ENCODE results near the gene GOLGB1. TPM values are rescaled to one million over a fixed set of nuclear protein-coding genes. Genes with fewer than 3 reads are reported as not detected.

Gene GOLGB1
- total RNA-seq, 1 donor, result 63.2 TPM

DNA sequence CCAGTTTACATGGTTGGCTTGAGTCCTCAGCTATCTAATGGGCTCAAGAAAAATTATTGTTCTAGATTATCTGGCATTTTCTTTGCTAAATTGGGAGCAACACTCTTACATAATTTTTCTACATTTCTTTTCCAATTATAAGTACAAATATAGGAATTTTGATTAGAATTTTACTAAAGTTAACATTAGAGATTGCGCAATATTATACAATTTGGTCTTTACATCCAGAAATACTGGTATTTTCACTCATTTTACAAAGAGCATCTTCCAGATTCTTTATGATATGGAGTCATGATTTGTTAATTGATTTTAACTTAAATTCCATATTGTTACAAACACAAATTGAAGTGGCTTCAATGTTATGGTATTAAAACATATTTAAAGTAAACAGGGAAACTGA, 19.7 kb upstream of the GOLGB1 start:
- no peak for DNase-seq (ENCODE audit: low read depth)
- TF ChIP-seq, protein P1, sequence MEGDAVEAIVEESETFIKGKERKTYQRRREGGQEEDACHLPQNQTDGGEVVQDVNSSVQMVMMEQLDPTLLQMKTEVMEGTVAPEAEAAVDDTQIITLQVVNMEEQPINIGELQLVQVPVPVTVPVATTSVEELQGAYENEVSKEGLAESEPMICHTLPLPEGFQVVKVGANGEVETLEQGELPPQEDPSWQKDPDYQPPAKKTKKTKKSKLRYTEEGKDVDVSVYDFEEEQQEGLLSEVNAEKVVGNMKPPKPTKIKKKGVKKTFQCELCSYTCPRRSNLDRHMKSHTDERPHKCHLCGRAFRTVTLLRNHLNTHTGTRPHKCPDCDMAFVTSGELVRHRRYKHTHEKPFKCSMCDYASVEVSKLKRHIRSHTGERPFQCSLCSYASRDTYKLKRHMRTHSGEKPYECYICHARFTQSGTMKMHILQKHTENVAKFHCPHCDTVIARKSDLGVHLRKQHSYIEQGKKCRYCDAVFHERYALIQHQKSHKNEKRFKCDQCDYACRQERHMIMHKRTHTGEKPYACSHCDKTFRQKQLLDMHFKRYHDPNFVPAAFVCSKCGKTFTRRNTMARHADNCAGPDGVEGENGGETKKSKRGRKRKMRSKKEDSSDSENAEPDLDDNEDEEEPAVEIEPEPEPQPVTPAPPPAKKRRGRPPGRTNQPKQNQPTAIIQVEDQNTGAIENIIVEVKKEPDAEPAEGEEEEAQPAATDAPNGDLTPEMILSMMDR (IDR thresholded peaks at IDR 0.05; ENCODE audit: insufficient read depth, low read length), result no peak
- no peak overlapping the region for H3K4me3 ChIP-seq (ENCODE audit: low read depth, low read length)

DNA sequence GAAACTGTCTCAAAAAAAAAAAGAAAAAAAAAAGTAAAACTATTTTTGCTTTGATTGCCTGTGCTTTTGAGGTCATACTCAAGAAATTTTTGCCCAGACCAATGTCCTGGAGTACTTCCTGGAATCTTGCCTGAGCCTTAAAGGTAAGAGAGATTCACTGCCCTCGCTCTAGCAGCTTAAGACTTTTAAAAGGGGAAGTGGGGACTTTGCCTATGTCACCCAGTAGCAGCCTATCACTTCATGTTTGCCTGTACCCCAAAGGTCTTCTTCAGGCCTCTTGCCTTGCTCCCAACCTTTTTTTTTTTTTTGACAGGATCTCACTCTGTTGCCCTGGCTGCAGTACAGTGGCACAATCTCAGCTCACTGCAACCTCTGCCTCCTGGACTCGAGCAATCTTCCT, 18.9 kb upstream of the GOLGB1 start:
- DNase-seq (ENCODE audit: low read depth), result no peak
- no peak overlapping the region for H3K4me3 ChIP-seq (ENCODE audit: low read depth, low read length)
- TF ChIP-seq, protein P1 (IDR thresholded peaks at IDR 0.05; ENCODE audit: insufficient read depth, low read length), result no peak

DNA sequence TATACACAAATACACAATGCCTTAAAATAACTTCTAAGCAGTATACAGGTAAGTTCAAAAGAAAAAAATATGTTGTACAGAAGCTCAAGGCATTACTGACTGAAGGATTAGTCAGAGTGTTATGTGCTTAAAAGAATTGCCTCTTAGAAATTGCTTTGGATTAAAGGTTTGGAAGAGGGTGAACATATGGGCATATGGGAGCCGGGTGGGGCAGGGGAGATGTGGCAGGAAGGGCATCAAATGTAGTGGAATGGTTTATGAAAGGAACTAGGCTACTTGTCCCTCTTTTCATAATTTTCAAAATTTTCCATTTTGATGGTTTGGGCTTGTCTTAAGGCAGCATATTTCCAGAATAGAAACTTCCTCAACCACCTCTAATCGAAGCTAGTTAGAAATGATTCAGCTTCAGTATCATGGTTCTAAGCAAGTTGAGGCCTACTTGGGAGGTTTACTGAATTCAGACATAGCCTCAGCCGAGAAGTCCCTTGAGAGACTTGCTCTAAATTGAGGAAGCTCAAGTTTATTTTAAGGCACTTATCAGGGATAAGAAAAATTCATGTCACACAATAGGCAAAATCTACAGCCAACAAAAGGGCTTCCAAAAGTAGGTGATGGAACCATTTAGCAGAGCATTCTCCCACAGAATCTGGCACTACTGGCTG, 10.1 kb upstream of the GOLGB1 start:
- peak; percentile 51 for DNase-seq (ENCODE audit: low read depth)
- H3K4me3 ChIP-seq (ENCODE audit: low read depth, low read length), result no peak overlapping the region
- TF ChIP-seq, protein P1 (IDR thresholded peaks at IDR 0.05; ENCODE audit: insufficient read depth, low read length), result no peak

DNA sequence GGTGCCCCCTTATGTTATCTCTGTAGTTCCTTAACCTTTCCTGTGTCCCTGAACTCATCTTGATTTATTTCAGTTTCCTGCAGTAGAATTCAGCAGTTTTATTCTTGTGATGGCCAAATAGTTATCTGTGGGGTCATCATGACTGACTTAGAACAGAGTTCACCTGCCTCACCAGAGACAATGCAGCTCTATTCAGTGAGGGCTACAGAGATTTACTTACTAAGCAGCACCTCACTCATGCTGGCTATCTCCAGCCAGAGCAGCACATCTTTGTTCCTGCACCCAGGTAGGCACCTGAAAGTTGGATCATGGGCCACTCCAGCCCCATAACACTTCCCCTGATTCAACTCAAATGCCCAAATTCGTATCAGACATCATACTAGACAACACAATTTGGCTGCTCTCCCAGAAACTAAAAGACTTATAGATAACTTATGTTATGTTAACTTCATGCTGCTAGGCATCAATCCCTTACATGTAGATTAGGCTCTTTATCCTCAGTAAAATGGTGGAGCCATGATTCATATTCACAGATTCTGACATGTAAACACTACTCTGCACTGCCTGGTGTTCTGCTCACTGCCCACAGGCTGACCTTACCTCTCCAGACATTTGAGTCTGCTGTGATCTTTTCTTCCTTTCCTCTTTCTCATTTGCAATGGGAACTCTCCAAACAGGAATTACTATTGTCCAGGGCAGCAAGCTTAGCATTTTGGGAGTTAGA, 9.3 kb upstream of the GOLGB1 start:
- peak; percentile 19 for DNase-seq (ENCODE audit: low read depth)
- TF ChIP-seq, protein P1 (IDR thresholded peaks at IDR 0.05; ENCODE audit: insufficient read depth, low read length), result no peak
- no peak overlapping the region for H3K4me3 ChIP-seq (ENCODE audit: low read depth, low read length)

DNA sequence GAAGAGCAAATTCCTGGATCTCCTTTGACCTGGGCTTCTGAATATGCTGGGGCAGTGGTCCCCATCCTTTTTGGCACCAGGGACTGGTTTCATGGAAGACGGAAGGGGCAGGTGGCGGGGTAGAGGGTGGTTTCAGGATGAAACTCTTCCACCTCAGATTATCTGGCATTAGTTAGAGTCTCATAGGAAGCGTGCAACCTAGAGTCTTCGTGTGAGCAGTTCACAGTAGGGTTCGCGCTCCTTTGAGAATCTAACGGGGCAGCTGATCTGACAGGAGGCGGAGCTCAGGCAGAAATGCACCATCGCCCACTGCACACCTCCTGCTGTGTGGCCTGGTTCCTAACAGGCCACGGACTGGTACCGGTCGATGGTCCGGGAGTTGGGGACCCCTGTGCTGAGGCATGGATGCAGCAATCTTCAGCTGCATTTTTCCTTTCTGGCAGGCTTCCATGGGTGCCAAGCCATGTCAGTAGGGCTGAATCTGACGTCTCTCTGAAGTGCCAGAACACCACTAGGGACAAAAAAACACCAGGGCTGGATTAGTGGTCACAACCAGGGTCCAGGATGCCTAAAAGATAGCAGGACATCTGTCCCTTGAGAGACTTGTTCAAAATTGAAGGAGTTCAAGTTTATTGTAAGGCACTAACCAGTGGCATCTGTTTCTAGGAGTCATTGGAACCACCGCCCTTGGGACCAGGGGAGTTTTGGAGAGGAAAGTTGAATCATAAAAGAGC, 8.4 kb upstream of the GOLGB1 start:
- no peak for DNase-seq (ENCODE audit: low read depth)
- H3K4me3 ChIP-seq (ENCODE audit: low read depth, low read length), result no peak overlapping the region
- TF ChIP-seq, protein P1 (IDR thresholded peaks at IDR 0.05; ENCODE audit: insufficient read depth, low read length), result no peak

DNA sequence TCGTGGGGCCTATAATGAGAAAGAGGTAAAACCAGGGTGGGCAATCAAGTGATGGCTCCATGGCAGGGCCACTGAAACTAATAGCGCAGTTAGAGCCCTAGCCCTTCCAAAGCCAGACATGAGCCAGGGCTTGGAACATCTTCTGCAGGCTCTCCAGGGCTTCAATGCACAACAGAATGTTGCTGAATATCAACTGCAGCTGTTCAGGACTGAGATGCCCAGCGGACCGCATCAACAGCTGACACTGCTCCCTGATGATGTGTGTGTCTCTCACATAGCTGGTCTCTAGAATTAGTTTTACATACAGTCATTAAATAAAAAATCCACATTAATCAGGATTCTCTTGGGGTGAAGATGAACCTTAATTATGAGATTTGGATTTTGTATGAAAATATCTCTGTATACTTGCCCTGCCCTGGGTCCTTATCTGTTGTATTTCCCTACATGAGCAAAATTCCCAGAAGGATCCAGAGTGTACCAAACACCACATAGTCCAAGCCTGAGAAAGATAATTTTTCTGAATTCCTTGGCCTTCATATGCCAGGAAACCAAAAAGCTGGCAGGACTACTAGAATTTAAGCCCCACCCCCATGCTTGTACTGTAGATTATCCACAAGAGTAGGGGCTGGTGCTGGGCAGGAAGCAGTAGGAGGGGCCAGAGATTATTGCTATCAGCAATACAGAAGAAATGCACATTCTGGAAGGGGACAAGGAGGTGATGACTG, 7.7 kb upstream of the GOLGB1 start:
- no peak overlapping the region for H3K4me3 ChIP-seq (ENCODE audit: low read depth, low read length)
- peak; percentile 81 for DNase-seq (ENCODE audit: low read depth)
- TF ChIP-seq, protein P1 (IDR thresholded peaks at IDR 0.05; ENCODE audit: insufficient read depth, low read length), result no peak
